Suprapubic skin (tissue), 4 donors: ENCODE data around the gene PTPRN2. TPM values are rescaled to one million over a fixed set of nuclear protein-coding genes. Genes with fewer than 3 reads are reported as not detected.

Source experiments
- DNase-seq, 2 donors: peaks; one replicate each; pipeline ENCODE4 v3.0.0-alpha.2; 2019; ENCODE audit warnings: low spot score in 2 of 2
- H3K27ac ChIP-seq: fragments of 200-600 bp; sonication (generic); one replicate; pipeline ENCODE4 v1.5.1; 2019
- H3K27me3 ChIP-seq: fragments of 200-600 bp; sonication (generic); one replicate; pipeline ENCODE4 v1.5.1; 2019
- H3K36me3 ChIP-seq: fragments of 200-600 bp; sonication (generic); one replicate; pipeline ENCODE4 v1.5.1; 2019
- H3K4me1 ChIP-seq: fragments of 200-600 bp; sonication (generic); one replicate; pipeline ENCODE4 v1.5.1; 2019
- H3K4me3 ChIP-seq: fragments of 200-600 bp; sonication (generic); one replicate; pipeline ENCODE4 v1.5.1; 2019; ENCODE audit warnings: mild to moderate bottlenecking
- H3K9me3 ChIP-seq: fragments of 200-600 bp; sonication (generic); one replicate; pipeline ENCODE4 v1.5.1; 2019
- CTCF ChIP-seq, 2 donors: fragments of 200-600 bp in 1 of 2; fragments of 450-650 bp in 1 of 2; sonication (generic) in 1 of 2; IDR thresholded peaks; one replicate each; pipeline ENCODE4 v1.5.1; 2016 to 2019; ENCODE audit warnings: antibody characterized with exemption in 2 of 2, mild to moderate bottlenecking in 1 of 2, moderate library complexity in 1 of 2
- EP300 ChIP-seq: sonication (generic); formaldehyde crosslinking; IDR thresholded peaks from one replicate; pipeline ENCODE4 v1.6.1; 2017; ENCODE audit warnings: antibody characterized with exemption
- POLR2A ChIP-seq, 2 donors: fragments of 450-650 bp; IDR thresholded peaks; one replicate each; pipeline ENCODE4 v1.6.1; 2017; ENCODE audit warnings: antibody characterized with exemption in 2 of 2, mild to moderate bottlenecking in 2 of 2, moderate library complexity in 2 of 2
- POLR2AphosphoS5 ChIP-seq, 3 donors: sonication (generic); formaldehyde crosslinking; IDR thresholded peaks; one replicate each; pipeline ENCODE4 v1.6.1; 2017; ENCODE audit warnings: antibody characterized with exemption in 3 of 3
- WGBS: methylation state at CpG from one replicate; pipeline ENCODE4 v1.1.5; 2018; 5-methylcytosine and 5-hydroxymethylcytosine counted together
- total RNA-seq, 4 donors: library from RNA; depleted of rRNA; stranded (reverse); fragments of >200 nt; gene quantifications; one replicate each; pipeline ENCODE4 v1.1.0, GENCODE V29; 2016

PTPRN2 gene
- total RNA-seq, 4 donors from 2014 or later: 0.23 to 1.8 (median 1.3) TPM

DNA sequence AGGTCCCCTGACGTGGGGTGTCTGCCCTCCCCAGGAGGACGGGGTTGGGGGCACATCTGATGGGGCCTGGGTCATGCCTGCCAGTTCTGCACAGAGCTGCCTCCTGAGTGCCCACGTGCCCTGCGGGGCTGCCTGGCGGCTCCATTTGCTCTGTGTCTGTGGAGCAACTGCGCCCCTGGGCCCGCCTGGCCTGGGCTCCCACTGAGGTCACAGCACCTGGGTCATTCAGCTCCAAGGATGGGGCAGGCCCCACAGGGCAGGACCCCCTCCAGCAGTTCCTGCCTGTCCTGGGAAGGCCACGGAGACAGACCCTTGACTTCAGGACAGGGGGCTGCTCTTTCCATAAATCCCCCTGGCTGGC is 590.6 kb downstream of the PTPRN2 start:
- WGBS: 85% methylated on average over 8 of the region's 8 CpGs
- Histone ChIP-seq H3K9me3 (no peaks in the 10 kb centered on the region), H3K4me3 (no peak overlapping the region), H3K27me3 (peaks cover 4% of the 10 kb centered on the region), H3K27ac (no peak overlapping the region), H3K36me3 (no peaks in the 10 kb centered on the region), H3K4me1 (peaks cover 10% of the 10 kb centered on the region)
- TF ChIP-seq POLR2AphosphoS5 (IDR thresholded peaks at IDR 0.05) (no peak), EP300 (no peak), POLR2A (IDR thresholded peaks at IDR 0.05) (no peak), CTCF (IDR thresholded peaks at IDR 0.05) (no peak)
- no peak for DNase-seq

GRCh38 chr7:157996359-157997079 is 591.1 kb downstream of the PTPRN2 start:
- Histone ChIP-seq H3K27ac (no peak overlapping the region), H3K4me3 (no peak overlapping the region), H3K36me3 (no peaks in the 10 kb centered on the region), H3K4me1 (peaks cover 5% of the 10 kb centered on the region), H3K27me3 (peaks cover 4% of the 10 kb centered on the region), H3K9me3 (no peaks in the 10 kb centered on the region)
- no peak for TF ChIP-seq POLR2A (IDR thresholded peaks at IDR 0.05)
- TF ChIP-seq EP300: no peak
- no peak for TF ChIP-seq POLR2AphosphoS5 (IDR thresholded peaks at IDR 0.05)
- no peak for TF ChIP-seq CTCF (IDR thresholded peaks at IDR 0.05)
- DNase-seq: no peak
- WGBS: 74% methylated on average over 16 of the region's 16 CpGs

GRCh38 chr7:157995815-157996214 is 591.8 kb downstream of the PTPRN2 start:
- Histone ChIP-seq H3K9me3 (no peaks in the 10 kb centered on the region), H3K27me3 (peaks cover 4% of the 10 kb centered on the region), H3K4me1 (peaks cover 4% of the 10 kb centered on the region), H3K27ac (no peak overlapping the region), H3K4me3 (no peak overlapping the region), H3K36me3 (no peaks in the 10 kb centered on the region)
- DNase-seq: no peak
- WGBS: 88% methylated on average over 6 of the region's 6 CpGs
- no peak for TF ChIP-seq POLR2A (IDR thresholded peaks at IDR 0.05)
- TF ChIP-seq CTCF (IDR thresholded peaks at IDR 0.05): no peak
- TF ChIP-seq POLR2AphosphoS5 (IDR thresholded peaks at IDR 0.05): no peak
- no peak for TF ChIP-seq EP300

GRCh38 chr7:157994319-157994718 is 593.3 kb downstream of the PTPRN2 start:
- WGBS: 85% methylated on average over 14 of the region's 14 CpGs

More at GRCh38 chr7:157994319-157994718, 593.3 kb downstream of the PTPRN2 start:
- Histone ChIP-seq H3K27ac (no peak overlapping the region), H3K4me3 (no peak overlapping the region), H3K36me3 (no peaks in the 10 kb centered on the region), H3K27me3 (peaks cover 18% of the 10 kb centered on the region), H3K9me3 (no peaks in the 10 kb centered on the region), H3K4me1 (peaks cover 5% of the 10 kb centered on the region)
- TF ChIP-seq POLR2AphosphoS5 (IDR thresholded peaks at IDR 0.05): no peak
- TF ChIP-seq CTCF (IDR thresholded peaks at IDR 0.05): no peak
- no peak for TF ChIP-seq POLR2A (IDR thresholded peaks at IDR 0.05)
- no peak for TF ChIP-seq EP300
- DNase-seq: no peak
